Cardiac muscle cell (in vitro differentiated cells and primary cell): ENCODE data around the gene TMOD2. TPM values are rescaled to one million over a fixed set of nuclear protein-coding genes. Genes with fewer than 3 reads are reported as not detected.
A peak's percentile ranks its signal among the peaks of the same experiment; 100 is the strongest.

Source experiments
- DNase-seq, 2 donors: peaks; one replicate each; pipeline versions ENCODE4 v3.0.0 to v3.0.0-alpha.2; 2010 to 2017; ENCODE audit warnings: low read depth in 1 of 2, low spot score in 1 of 2
- H3K27ac ChIP-seq: fragments of 200-600 bp; sonication (generic); 2 replicates; pipeline ENCODE4 v1.5.1; 2016
- H3K27me3 ChIP-seq: fragments of 200-600 bp; sonication (generic); 2 replicates; pipeline ENCODE4 v1.6.0; 2016; ENCODE audit warnings: control low read depth
- H3K36me3 ChIP-seq: fragments of 200-600 bp; sonication (generic); 2 replicates; pipeline ENCODE4 v1.5.1; 2016; ENCODE audit warnings: control low read depth
- H3K4me1 ChIP-seq: fragments of 200-600 bp; sonication (generic); 2 replicates; pipeline ENCODE4 v1.8.1; 2017; ENCODE audit warnings: low read depth, mild to moderate bottlenecking, mixed run types
- H3K4me3 ChIP-seq: fragments of 200-600 bp; sonication (generic); 2 replicates; pipeline ENCODE4 v1.5.1; 2016; ENCODE audit warnings: mild to moderate bottlenecking
- H3K9me3 ChIP-seq: fragments of 200-600 bp; sonication (generic); 2 replicates; pipeline ENCODE4 v1.5.1; 2017; ENCODE audit warnings: low read depth, mild to moderate bottlenecking, control low read depth
- CTCF ChIP-seq: IDR thresholded peaks from 2 replicates; pipeline ENCODE4 v1.5.1; 2012; ENCODE audit warnings: low read depth, mild to moderate bottlenecking, low read length
- polyA plus RNA-seq: library from polyadenylated mRNA; unstranded; fragments of >200 nt; fragmentation: Nextera tagmentation; extraction: Ambion mirVana; gene quantifications from 2 replicates; pipeline ENCODE4 v1.2.1, GENCODE V29; 2016
- total RNA-seq: library from RNA; depleted of rRNA; stranded (reverse); fragments of >200 nt; gene quantifications from 2 replicates; pipeline ENCODE4 v1.2.3, GENCODE V29; 2016

TMOD2 gene
- total and polyA plus RNA-seq, 2 experiments from 2014 or later = 1.8 to 2.8 TPM

- H3K4me1 ChIP-seq = no peaks in the 10 kb centered on the region
- DNase-seq = peak; percentile 60 to 66
- no peaks in the 10 kb centered on the region for H3K36me3 ChIP-seq
- H3K9me3 ChIP-seq = no peaks in the 10 kb centered on the region
- no peak overlapping the region for H3K27ac ChIP-seq
- TF ChIP-seq CTCF = peak; percentile 78
- no peak overlapping the region for H3K4me3 ChIP-seq
- H3K27me3 ChIP-seq = no peaks in the 10 kb centered on the region
Observed at GRCh38 chr15:51775967-51776816, 24.8 kb downstream of the TMOD2 start.

GRCh38 chr15:51776952-51777569, 25.7 kb downstream of the TMOD2 start:
- Histone ChIP-seq H3K27me3 (no peaks in the 10 kb centered on the region), H3K4me1 (no peaks in the 10 kb centered on the region), H3K36me3 (no peaks in the 10 kb centered on the region), H3K27ac (no peak overlapping the region), H3K9me3 (no peaks in the 10 kb centered on the region), H3K4me3 (no peak overlapping the region)
- peak; percentile 82 to 86 for DNase-seq
- TF ChIP-seq CTCF = peak; percentile 75

- H3K36me3 ChIP-seq = no peaks in the 10 kb centered on the region
- peaks cover 4% of the 10 kb centered on the region for H3K9me3 ChIP-seq
- no peak overlapping the region for H3K27ac ChIP-seq
- no peak overlapping the region for H3K4me3 ChIP-seq
- TF ChIP-seq CTCF = no peak
- no peak for DNase-seq
- no peaks in the 10 kb centered on the region for H3K27me3 ChIP-seq
- H3K4me1 ChIP-seq = no peaks in the 10 kb centered on the region
Observed at GRCh38 chr15:51780636-51781035, 29.2 kb downstream of the TMOD2 start.

- H3K27me3 ChIP-seq = no peaks in the 10 kb centered on the region
- DNase-seq = no peak
- TF ChIP-seq CTCF = no peak
- peaks cover 4% of the 10 kb centered on the region for H3K9me3 ChIP-seq
- no peaks in the 10 kb centered on the region for H3K4me1 ChIP-seq
- no peak overlapping the region for H3K27ac ChIP-seq
- no peak overlapping the region for H3K4me3 ChIP-seq
- no peaks in the 10 kb centered on the region for H3K36me3 ChIP-seq
Observed at GRCh38 chr15:51781506-51781905, 30.1 kb downstream of the TMOD2 start.

GRCh38 chr15:51782357-51782896, 31.0 kb downstream of the TMOD2 start:
- H3K36me3 ChIP-seq = no peaks in the 10 kb centered on the region
- no peak overlapping the region for H3K4me3 ChIP-seq
- H3K4me1 ChIP-seq = no peaks in the 10 kb centered on the region
- H3K27ac ChIP-seq = no peak overlapping the region
- H3K9me3 ChIP-seq = peaks cover 4% of the 10 kb centered on the region
- peak; percentile 28 for TF ChIP-seq CTCF
- no peaks in the 10 kb centered on the region for H3K27me3 ChIP-seq
- DNase-seq = no peak
